DND-41 (cell line): ENCODE measurements around the gene RNF13.

Experiments
- CTCF ChIP-seq: IDR thresholded peaks from 2 replicates; pipeline ENCODE4 v1.5.1; 2012; ENCODE audit warnings: borderline replicate concordance, low read length, moderate library complexity, mild to moderate bottlenecking; ENCODE audit not compliant: poor library complexity, severe bottlenecking; ENCODE audit errors: extremely low read depth
- EZH2 ChIP-seq: IDR thresholded peaks from 3 replicates; pipeline ENCODE4 v1.6.1; 2012; ENCODE audit warnings: borderline replicate concordance, low read depth, mild to moderate bottlenecking, moderate library complexity, low read length, inconsistent platforms; ENCODE audit not compliant: severe bottlenecking

GRCh38 chr3:149883134-149883533 lies 70.1 kb downstream of the RNF13 start:
- TF ChIP-seq CTCF (no peak), EZH2 (no peak)
